Neutrophil (primary cell): Measurements from ENCODE around the gene SLC13A1.

ENCODE experiments used
- H3K27ac ChIP-seq: fragments of 200-600 bp; sonication (generic); 2 replicates; pipeline ENCODE4 v1.5.1; 2016; ENCODE audit warnings: mild to moderate bottlenecking, moderate library complexity
- H3K27me3 ChIP-seq: fragments of 200-600 bp; sonication (generic); 2 replicates; pipeline ENCODE4 v1.6.0; 2016; ENCODE audit warnings: mild to moderate bottlenecking
- H3K36me3 ChIP-seq: fragments of 200-600 bp; sonication (generic); 2 replicates; pipeline ENCODE4 v1.5.1; 2017
- H3K4me1 ChIP-seq, 2 experiments: fragments of 200-600 bp in 1 of 2; sonication (generic) in 1 of 2; 1 replicate in 1 of 2; 2 replicates in 1 of 2; pipeline versions ENCODE4 v1.5.1 to v1.6.1; 2013 to 2016; ENCODE audit warnings: low read depth in 1 of 2, low read length in 1 of 2, mild to moderate bottlenecking in 1 of 2, moderate library complexity in 1 of 2; ENCODE audit not compliant: control insufficient read depth in 1 of 2, insufficient read depth in 1 of 2
- H3K4me3 ChIP-seq, 2 experiments: fragments of 200-600 bp in 1 of 2; sonication (generic) in 1 of 2; 1 replicate in 1 of 2; 2 replicates in 1 of 2; pipeline ENCODE4 v1.5.1; 2013 to 2016; ENCODE audit warnings: low read depth in 1 of 2, low read length in 1 of 2, mild to moderate bottlenecking in 1 of 2, moderate library complexity in 1 of 2
- H3K9me3 ChIP-seq: fragments of 200-600 bp; sonication (generic); 2 replicates; pipeline ENCODE4 v1.5.1; 2016
- CTCF ChIP-seq: fragments of 200-600 bp; sonication (generic); IDR thresholded peaks from 2 replicates; pipeline ENCODE4 v1.5.1; 2016; ENCODE audit warnings: antibody characterized with exemption

Gene SLC13A1

DNA sequence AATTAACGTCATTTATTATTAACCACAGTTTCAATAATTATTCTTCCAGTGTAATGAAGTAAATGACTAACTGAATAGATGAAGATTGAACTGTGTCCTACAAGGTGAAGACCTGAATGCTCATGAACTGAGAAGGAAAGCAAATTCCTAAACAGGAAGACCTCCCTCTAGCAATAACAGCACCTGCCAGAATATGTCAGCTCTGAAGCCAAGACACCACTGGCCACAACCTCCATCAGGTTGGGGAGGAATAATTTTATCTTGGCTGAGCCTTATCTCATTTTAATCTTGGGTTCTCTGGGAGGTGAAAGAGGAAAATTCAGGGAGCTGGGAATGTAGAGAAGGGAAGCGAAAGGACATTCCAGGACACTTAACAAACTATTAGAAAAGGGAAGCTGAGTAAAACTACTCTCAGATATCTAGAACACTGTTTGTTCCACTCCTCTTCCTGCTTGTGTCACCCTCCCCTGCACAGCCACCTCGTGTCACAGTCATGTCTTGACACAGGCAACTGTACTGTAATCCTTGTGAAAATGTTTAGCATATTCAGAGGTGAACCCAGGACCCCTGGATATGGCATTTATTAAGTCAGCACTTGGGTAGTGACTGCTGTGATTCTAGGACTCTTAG, 4.6 kb upstream of the SLC13A1 start:
- no peaks in the 10 kb centered on the region for H3K4me1 ChIP-seq
- no peaks in the 10 kb centered on the region for H3K27me3 ChIP-seq
- no peak overlapping the region for H3K4me3 ChIP-seq
- H3K36me3 ChIP-seq: no peaks in the 10 kb centered on the region
- H3K9me3 ChIP-seq: no peaks in the 10 kb centered on the region
- no peak for TF ChIP-seq CTCF
- no peak overlapping the region for H3K27ac ChIP-seq

GRCh38 chr7:123201901-123202300, 2.1 kb upstream of the SLC13A1 start:
- no peak overlapping the region for H3K4me3 ChIP-seq
- no peak for TF ChIP-seq CTCF
- H3K27ac ChIP-seq: no peak overlapping the region
- no peaks in the 10 kb centered on the region for H3K36me3 ChIP-seq
- no peaks in the 10 kb centered on the region for H3K4me1 ChIP-seq
- H3K9me3 ChIP-seq: no peaks in the 10 kb centered on the region
- no peaks in the 10 kb centered on the region for H3K27me3 ChIP-seq

DNA sequence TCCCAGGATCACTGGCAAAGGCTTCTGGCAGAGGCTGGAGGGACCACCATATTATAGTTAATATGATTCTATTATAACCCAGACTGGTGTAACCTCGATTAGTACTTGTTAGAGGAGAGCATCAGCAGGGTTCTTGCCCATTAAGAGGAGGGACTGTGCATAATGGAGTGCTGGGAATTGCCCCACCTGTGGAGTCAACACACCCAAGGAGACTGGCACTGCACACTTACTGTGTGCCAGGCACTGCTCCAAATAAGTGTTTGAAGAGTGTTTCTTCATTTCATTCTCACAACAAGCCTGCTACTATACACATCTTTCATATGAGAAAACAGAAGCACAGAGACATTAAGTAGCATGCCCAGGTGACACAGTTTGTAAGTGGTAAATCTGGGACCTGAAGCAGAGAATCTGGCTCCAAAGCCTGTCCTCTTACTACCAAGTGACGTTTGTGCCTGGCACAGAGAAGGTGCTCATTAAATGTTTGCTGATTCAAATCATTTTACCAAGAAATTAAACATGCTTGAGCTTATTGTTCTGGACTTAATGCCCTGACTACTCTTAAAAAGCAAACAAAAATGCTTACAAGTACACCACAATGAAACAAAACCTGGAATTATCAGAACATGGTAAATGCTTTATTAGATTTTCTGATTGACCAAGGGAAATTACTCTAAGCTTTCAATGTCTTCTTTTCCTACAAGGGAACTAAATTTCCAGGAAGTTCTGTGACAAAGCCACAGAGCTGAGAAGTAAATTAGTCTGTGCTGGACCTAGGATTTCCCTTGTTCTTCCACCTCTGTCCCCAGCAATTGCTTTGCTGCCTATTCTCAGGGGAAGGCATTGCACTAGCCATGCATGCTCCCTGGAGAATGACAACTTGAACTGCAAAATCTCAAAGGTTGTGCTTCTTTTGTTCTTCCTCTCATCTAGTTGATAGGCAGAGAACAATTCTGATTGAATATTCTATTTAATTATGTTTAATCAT, 809 bp downstream of the SLC13A1 start:
- Histone ChIP-seq H3K36me3 (no peaks in the 10 kb centered on the region), H3K27ac (no peak overlapping the region)

DNA sequence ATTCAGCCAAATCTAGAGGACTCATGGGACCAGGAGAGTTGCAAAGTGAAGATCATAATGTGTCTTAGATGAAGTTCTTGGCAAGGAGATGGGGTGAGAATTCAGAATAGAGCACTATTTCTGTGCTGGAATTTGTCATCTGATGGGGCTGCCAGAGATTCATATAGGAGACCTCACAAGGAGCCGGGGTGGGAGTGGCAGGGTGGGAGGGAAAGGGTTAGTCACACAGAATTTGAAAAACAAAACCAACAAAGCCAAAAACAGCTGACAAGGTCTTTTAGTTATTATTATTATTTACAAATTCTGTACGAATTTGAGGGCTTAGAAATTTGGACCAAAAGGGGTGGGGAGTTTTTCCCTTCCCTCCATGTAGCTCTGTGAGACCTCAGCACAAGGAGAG, 1.7 kb downstream of the SLC13A1 start:
- Histone ChIP-seq H3K4me3 (no peak overlapping the region), H3K9me3 (no peaks in the 10 kb centered on the region), H3K27ac (no peak overlapping the region), H3K27me3 (no peaks in the 10 kb centered on the region), H3K4me1 (no peaks in the 10 kb centered on the region), H3K36me3 (no peaks in the 10 kb centered on the region)
- TF ChIP-seq CTCF: no peak

More for the DNA sequence above, 809 bp downstream of the SLC13A1 start:
- Histone ChIP-seq H3K4me1 (no peaks in the 10 kb centered on the region), H3K9me3 (no peaks in the 10 kb centered on the region), H3K27me3 (no peaks in the 10 kb centered on the region), H3K4me3 (no peak overlapping the region)
- TF ChIP-seq CTCF: no peak

DNA sequence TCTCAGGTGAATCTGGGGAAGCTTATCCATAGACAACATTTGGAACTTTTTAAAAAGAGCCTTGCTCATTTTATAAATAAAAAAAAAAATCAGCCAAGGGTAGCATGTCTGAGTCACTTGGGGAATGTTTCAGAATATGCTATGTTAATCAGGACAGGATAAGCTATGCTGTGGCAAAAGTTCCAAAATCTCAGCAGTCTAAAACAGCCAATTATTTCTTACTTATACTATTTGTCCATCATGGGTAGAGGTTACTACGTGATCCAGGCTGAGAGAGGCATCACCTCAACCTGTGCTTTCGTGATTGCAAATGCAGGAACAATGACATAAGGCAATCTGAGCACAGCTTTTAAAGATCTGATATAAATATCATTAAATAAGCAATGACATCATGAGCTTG, 6.5 kb downstream of the SLC13A1 start:
- no peaks in the 10 kb centered on the region for H3K9me3 ChIP-seq
- no peak for TF ChIP-seq CTCF
- H3K36me3 ChIP-seq: no peaks in the 10 kb centered on the region
- no peaks in the 10 kb centered on the region for H3K4me1 ChIP-seq
- no peak overlapping the region for H3K27ac ChIP-seq
- no peak overlapping the region for H3K4me3 ChIP-seq
- no peaks in the 10 kb centered on the region for H3K27me3 ChIP-seq
